ENCODE measurements around the gene SRSF3. TPM values are rescaled to one million over a fixed set of nuclear protein-coding genes. Genes with fewer than 3 reads are reported as not detected.

The SRSF3 gene
- polyA plus RNA-seq (ENCODE audit: insufficient read length): 602 TPM
- long read RNA-seq, donor 1, full-length matches to known transcripts: 411 of 500 reads
- long read RNA-seq, donor 1, partial matches to known transcripts: 73 of 500 reads
- long read RNA-seq, donor 1, other reads (novel, unspliced or antisense): 16 of 500 reads
- long read RNA-seq, donor 2, full-length matches to known transcripts: 423 of 513 reads
- long read RNA-seq, donor 2, partial matches to known transcripts: 71 of 513 reads
- long read RNA-seq, donor 2, other reads (novel, unspliced or antisense): 19 of 513 reads
- long read RNA-seq, donor 3, full-length matches to known transcripts: 342 of 397 reads
- long read RNA-seq, donor 3, partial matches to known transcripts: 48 of 397 reads
- long read RNA-seq, donor 3, other reads (novel, unspliced or antisense): 7 of 397 reads
- long read RNA-seq, donor 4, full-length matches to known transcripts: 65 of 79 reads
- long read RNA-seq, donor 4, partial matches to known transcripts: 14 of 79 reads
- long read RNA-seq, donor 4, other reads (novel, unspliced or antisense): 0 of 79 reads
- long read RNA-seq, donor 5, full-length matches to known transcripts: 679 of 814 reads
- long read RNA-seq, donor 5, partial matches to known transcripts: 101 of 814 reads
- long read RNA-seq, donor 5, other reads (novel, unspliced or antisense): 34 of 814 reads
- long read RNA-seq, donor 6, full-length matches to known transcripts: 384 of 446 reads
- long read RNA-seq, donor 6, partial matches to known transcripts: 45 of 446 reads
- long read RNA-seq, donor 6, other reads (novel, unspliced or antisense): 17 of 446 reads
- long read RNA-seq, donor 7, full-length matches to known transcripts: 567 of 718 reads
- long read RNA-seq, donor 7, partial matches to known transcripts: 115 of 718 reads
- long read RNA-seq, donor 7, other reads (novel, unspliced or antisense): 36 of 718 reads
- long read RNA-seq, donor 8, full-length matches to known transcripts: 216 of 241 reads
- long read RNA-seq, donor 8, partial matches to known transcripts: 20 of 241 reads
- long read RNA-seq, donor 8, other reads (novel, unspliced or antisense): 5 of 241 reads

GRCh38 chr6:36594029-36594815 is at the start of gene SRSF3:
Gene SRSF3 (plus strand): TSS chr6:36594362. CDS start chr6:36596763, 2,401 bp downstream.
- peak; percentile 97 for DNase-seq

GRCh38 chr6:36545767-36546307 is 48.3 kb upstream of the SRSF3 start:
- no peak for DNase-seq

DNA sequence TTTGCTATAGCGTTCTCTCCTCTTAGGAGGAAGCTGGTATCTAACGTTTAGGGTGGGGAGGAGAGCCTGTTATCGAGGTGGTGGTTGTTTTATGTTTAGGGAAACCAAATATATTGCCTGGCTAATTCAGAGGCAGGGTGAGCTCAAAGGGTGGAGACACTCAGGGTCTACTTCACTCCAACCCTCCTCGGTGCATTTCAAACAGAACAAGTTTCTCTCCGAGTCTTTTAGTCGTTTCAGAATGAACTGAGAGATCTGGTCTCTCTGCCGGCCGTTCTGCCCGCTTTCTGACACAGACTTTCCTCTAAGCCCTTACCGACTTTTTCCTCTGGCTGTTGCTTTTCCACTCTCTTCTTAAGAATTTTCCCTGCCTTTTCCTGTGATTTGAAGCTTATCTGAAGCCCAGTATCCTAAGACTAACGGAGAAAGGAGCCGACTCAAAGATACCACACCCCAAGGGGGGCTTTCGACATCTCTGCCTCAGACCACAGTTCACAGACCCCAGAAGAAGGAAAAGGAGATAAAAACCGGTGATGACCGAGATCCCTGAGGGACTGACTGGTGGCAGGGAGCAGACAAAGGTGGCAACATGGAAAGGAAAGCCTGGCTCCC is 47.7 kb upstream of the SRSF3 start:
- peak; percentile 32 for DNase-seq

DNA sequence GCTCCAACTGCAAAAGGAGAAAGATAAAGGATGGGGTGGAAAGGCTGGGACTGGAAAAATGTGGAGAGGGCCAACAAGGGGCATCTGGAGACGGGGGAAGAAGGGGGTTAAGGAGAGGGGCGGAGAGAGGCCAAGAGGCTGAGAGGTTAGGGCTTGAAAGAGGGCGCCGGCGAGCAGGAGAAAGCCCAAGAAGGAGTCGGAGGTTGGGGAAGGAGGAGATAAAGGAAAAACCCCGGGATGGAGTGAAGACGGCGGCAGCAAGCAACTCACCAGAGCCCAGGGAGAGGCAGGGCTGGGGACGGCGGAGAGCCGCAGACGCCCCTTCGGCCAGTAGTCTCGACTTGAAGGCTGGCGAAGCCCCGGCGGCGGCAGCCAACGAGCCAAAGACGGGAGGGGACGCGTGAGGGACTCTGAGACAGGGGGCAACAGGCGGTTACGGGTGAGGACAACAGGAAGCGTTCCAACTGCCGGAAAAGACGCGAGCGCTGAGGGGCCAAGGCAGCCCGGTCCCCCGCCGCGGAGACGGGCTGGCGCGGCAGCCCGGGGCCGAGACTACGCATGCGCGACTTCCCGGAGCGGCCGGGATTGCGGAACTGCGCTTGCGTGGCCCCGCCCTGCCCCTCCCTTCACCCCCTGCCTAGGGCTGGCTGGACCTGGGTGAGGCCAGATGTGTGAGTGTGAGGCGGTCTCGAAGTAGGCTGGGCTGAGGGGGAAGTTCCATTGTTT is 47.1 kb upstream of the SRSF3 start, which contains the start of gene STK38:
TSS of gene STK38 (minus strand) at position 560 of the 726 bp plus-strand sequence. CDS start 7,277 bp downstream, outside the sequence.
- peak; percentile 91 for DNase-seq

GRCh38 chr6:36547646-36548400 is 46.3 kb upstream of the SRSF3 start:
- DNase-seq: no peak

GRCh38 chr6:36548401-36548743 is 45.8 kb upstream of the SRSF3 start:
- DNase-seq: no peak

- DNase-seq: no peak
These were observed 43.6 kb upstream of the SRSF3 start for GRCh38 chr6:36550473-36551000.

- no peak for DNase-seq
These were observed 38.4 kb upstream of the SRSF3 start for GRCh38 chr6:36555750-36556252.

GRCh38 chr6:36556281-36556680 is 37.9 kb upstream of the SRSF3 start:
- DNase-seq: no peak

- DNase-seq: no peak
These were observed 35.0 kb upstream of the SRSF3 start for GRCh38 chr6:36559011-36559793.

DNA sequence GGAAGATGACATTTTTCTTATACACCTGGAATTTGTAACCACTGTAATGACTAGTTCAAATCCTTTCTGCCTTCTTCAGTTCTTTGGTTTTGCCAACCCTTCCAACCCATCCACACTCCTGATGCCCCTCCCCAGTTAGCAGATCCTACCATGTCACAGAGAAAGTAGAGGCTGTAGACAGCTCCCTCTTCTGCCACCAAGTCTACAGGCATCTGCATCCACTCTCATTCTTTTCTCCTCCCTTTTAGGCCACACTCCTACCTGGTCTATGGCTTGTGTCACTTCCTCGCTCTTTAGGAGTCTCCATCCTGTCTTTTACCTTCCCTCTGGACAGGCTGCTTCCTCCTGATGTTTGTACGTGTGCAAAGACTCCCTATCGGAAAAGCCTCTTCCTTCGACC is 33.3 kb upstream of the SRSF3 start:
- DNase-seq: no peak

- no peak for DNase-seq
These were observed 30.8 kb upstream of the SRSF3 start for GRCh38 chr6:36563237-36563927.

DNA sequence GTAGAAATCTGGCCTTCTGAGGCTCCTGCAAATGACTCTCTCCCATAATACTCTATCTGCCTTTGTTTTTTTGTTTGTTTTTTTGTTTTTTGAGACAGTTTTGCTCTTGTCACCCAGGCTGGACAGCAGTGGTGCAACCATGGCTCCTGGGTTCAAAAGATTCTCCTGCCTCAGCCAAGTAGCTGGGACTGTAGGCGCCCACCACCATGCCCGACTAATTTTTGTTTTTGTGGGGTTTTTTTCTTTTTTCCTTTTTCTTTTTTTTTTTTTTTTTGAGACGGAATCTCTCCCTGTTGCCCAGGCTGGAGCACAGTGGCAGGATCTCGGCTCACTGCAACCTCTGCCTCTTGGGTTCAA is 30.3 kb upstream of the SRSF3 start:
- no peak for DNase-seq

DNA sequence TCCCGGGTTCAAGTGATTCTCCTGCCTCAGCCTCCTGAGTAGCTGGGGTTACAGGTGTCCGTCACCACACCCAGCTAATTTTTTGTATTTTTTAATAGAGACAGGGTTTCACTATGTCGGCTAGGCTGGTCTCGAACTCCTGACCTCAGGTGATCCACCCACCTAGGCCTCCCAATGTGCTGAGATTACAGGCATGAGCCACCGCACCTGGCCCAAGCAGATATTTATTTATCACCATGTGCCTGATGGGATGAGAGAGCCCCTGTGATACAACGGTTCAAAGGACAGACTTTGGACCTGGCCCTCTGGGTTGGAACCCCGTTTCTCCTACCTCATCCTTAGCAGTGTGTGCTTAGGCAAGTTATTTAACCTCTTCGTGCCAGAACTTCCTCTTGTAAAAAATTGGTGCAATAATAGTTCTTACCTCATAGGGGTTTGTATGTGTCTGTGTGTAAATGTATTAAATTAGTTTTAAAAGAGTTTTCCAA is 27.7 kb upstream of the SRSF3 start:
- DNase-seq: no peak

DNA sequence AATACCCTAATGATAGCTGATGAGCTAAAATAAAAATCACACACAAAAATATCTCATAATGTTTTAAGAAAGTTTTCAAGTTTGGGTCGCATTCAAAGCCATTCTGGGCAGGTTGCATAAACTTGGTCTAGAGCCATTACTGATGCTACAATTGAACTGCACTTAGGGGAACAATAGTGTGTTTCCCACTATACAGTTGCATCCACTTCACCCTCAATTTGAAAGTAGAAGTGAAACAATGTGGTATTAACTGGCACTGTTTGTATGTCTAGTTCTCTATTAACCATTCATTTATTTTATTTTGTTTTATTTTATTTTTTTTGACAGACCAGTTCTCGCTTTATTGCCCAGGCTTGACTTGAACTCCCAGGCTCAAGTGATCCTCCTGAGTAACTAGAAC is 23.9 kb upstream of the SRSF3 start:
- DNase-seq: no peak

- DNase-seq: no peak
These were observed 22.8 kb upstream of the SRSF3 start for GRCh38 chr6:36571122-36572043.
